Sigmoid colon (tissue), 4 donors: ENCODE measurements around the gene TBC1D2.

Experiments
- POLR2AphosphoS5 ChIP-seq, 4 donors: sonication (generic); formaldehyde crosslinking; IDR thresholded peaks; one replicate each; pipeline ENCODE4 v1.6.1; 2017; ENCODE audit warnings: antibody characterized with exemption in 4 of 4
- TF ChIP-seq, protein P1 (sequence below), 4 experiments: fragments of 450-650 bp in 3 of 4; fragments of 200-600 bp in 1 of 4; IDR thresholded peaks; one replicate each; pipeline ENCODE4 v1.5.1; 2016 to 2019; ENCODE audit warnings: antibody characterized with exemption in 4 of 4, mild to moderate bottlenecking in 3 of 4, moderate library complexity in 2 of 4

DNA sequence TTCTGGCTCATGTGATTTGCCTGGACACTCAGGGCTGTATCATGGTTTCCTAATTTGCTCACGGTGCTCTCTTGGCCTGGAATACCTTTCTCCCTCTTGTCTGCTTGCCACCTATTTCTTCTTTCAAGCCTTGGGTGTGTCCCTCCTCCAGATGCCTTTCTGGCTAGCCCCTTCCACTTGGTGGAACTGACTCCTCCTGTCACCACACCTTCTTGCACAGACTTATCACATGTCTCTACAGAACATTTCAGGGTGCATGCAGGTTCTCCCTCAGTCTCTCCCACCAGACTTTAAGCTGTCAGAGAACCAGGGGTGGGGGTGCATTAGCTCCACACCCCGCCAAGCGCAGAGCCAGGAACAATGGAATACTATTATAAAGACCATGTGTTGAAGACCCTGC, 1.9 kb downstream of the TBC1D2 start:
- TF ChIP-seq, protein P1, sequence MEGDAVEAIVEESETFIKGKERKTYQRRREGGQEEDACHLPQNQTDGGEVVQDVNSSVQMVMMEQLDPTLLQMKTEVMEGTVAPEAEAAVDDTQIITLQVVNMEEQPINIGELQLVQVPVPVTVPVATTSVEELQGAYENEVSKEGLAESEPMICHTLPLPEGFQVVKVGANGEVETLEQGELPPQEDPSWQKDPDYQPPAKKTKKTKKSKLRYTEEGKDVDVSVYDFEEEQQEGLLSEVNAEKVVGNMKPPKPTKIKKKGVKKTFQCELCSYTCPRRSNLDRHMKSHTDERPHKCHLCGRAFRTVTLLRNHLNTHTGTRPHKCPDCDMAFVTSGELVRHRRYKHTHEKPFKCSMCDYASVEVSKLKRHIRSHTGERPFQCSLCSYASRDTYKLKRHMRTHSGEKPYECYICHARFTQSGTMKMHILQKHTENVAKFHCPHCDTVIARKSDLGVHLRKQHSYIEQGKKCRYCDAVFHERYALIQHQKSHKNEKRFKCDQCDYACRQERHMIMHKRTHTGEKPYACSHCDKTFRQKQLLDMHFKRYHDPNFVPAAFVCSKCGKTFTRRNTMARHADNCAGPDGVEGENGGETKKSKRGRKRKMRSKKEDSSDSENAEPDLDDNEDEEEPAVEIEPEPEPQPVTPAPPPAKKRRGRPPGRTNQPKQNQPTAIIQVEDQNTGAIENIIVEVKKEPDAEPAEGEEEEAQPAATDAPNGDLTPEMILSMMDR (IDR thresholded peaks at IDR 0.05) = no peak
- TF ChIP-seq POLR2AphosphoS5 (IDR thresholded peaks at IDR 0.05) = no peak
